ENCODE data around the gene NECAP2.

NECAP2 gene, protein sequence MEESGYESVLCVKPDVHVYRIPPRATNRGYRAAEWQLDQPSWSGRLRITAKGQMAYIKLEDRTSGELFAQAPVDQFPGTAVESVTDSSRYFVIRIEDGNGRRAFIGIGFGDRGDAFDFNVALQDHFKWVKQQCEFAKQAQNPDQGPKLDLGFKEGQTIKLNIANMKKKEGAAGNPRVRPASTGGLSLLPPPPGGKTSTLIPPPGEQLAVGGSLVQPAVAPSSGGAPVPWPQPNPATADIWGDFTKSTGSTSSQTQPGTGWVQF

DNA sequence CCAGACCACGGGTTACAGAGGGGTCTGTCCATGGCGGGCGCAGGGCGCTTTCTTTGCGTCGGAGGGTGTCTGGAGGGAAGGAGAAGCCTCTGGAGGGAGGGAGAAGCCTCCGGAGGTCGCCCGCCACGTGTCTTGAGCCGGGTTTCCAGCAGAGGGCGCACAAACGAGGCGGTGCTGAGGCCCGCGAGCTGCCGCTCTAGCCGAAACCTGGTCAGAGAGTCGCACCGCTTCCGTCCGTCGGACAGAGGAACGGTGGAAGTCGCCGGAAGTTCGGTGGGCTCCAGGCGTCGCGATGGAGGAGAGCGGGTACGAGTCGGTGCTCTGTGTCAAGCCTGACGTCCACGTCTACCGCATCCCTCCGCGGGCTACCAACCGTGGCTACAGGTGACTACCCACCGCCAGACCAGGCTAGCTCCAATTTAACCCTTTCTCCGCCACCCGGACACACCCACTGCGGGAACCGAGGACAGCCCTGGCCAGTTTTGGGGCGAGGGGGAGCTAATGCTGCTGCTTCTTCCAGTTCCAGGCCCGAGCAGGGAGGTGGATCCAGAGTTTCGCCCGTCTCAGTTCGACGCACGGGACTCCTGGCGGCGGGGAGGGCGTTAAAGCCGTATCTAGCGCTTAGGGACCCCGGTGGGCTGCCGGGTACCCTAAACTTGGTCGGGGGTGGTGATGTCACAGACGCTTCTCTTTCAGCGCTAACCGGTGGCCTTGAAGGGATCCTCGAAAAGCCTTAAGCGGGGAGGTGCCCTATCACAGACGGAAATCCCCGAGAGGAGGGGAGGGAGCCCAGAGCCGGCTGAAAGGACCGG, at the start of gene NECAP2:
NECAP2 (plus strand) TSS at position 255 of the 812 bp plus-strand sequence; CDS start at position 293, 38 bp downstream.
- peak; percentile 95 to 98 (median 97) for DNase-seq

DNA sequence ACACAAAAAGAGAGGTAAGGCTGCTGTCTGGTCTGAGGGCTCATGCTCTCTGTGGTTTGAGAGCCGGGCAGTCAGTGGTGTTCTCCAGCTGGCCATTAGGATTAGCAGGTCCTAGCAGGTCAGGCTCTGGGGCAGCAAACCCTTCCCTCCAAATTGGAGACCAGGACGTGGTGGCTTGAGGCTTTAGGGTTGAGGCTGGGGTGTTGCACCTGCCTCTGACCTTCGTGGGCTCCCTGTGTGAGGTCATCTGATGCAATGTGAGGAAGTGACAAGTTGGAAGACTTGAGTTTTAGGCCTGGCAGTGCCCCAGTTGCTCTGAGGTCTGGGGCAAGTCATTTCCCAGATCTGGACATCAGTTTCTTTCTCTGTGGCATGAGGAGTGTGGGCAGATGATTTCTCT, 49.1 kb upstream of the NECAP2 start:
- peak; percentile 52 to 59 (median 59) for DNase-seq

DNA sequence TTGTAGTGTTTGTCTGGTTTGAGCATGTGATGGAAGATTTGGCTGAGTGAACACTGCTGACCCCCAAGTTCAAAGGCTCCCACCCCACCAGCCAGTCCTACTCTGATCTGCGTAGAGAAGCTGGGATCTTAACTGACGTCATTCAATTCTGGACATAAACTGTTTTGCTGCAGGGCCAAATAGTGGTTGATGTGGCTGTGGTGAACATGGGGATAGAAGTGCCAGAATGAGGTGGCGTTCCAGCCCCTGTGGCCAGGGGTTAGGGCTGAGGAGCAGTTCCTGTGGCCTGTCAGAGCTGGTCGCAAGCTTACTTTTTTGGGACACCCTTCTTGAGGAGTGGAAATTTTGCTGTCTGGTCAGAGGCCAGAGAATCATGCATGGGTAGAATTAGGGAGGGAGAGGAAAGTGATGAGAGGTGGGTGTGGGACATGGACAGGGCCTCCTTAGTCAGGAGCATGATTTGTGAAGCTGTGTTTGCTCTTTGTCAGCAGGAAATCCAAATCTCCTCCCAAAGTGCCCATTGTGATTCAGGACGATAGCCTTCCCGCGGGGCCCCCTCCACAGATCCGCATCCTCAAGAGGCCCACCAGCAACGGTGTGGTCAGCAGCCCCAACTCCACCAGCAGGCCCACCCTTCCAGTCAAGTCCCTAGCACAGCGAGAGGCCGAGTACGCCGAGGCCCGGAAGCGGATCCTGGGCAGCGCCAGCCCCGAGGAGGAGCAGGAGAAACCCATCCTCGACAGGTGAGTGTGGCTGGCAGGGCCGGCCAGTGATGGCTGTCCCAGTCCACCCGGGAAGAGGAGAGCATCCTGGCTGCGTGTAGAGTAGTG, 47.6 kb upstream of the NECAP2 start:
- DNase-seq: no peak

DNA sequence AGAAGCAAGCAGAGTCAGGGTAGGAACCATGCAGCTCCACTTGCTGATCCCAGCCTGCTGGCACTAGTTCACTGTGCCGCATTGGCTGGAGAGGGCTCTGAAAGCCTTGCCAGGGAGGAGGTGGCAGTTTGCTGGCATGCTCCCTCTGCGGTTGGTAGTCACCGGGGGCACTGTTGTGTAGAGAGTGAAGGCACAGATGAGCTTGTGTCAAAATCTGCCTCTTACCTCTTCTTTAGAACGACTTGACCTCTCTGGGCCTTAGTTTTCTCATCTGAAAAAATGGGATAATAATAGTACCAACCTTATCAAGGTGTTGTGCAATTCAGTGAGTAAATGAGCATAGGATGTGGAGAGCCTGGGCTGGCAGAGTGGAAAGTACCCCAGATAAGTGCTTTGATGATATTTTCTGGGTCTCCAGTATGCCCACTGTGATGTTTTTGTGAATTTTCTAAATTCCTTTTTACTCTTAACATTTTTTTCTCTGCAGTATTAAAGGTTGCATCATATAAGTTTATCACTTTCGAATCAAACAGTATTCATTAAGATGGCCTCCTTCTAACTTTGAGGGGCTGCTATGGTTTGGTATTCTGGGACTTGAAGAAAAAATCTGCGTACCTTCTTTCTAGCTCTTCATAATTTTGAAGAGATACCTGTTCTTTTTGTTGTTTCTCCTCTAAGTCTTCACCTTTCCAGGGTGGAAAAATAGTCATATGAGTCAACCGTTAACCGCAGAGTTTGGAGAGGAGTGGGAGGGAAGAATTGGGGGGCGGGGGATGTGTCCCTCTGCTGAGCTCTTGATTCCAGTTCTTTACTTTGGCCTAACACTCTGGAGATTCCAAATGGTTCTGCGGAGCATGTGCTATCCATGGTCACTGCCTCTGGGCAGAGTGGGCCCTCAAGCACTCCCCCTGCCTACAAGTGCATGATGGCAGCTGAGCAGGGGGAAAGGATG, 46.7 kb upstream of the NECAP2 start:
- peak in 1 of 3 donors; percentile 15 for DNase-seq

DNA sequence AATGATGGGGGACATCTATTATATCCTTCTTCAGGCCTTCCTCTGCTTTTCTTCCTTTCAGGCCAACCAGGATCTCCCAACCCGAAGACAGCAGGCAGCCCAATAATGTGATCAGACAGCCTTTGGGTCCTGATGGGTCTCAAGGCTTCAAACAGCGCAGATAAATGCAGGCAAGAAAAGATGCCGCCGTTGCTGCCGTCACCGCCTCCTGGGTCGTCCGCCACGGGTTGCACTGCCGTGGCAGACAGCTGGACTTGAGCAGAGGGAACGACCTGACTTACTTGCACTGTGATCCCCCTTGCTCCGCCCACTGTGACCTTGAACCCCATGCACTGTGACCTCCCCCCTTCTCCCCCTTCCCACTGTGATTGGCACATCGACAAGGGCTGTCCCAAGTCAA, 45.5 kb upstream of the NECAP2 start:
- DNase-seq: no peak

DNA sequence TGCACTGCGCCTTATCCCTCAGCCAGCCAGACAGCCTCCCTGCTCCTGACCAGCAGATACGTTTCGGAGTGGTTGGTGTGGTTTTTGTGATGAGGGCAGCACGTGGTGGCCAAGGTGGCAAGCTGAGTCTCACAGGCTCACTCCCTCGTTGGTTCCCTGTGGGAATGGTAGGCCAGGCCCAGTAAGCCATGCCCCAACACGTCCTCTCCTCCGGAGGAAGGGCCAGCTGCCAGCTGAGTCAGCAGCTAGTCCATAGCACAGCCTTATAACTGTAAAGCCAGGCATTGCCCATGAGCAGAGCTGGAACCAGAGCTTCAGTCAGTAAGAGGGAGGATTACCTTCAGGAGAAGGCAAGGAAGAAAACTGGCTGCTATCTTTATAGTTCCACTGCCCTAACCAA, 43.9 kb upstream of the NECAP2 start:
- peak; percentile 28 to 45 (median 33) for DNase-seq

DNA sequence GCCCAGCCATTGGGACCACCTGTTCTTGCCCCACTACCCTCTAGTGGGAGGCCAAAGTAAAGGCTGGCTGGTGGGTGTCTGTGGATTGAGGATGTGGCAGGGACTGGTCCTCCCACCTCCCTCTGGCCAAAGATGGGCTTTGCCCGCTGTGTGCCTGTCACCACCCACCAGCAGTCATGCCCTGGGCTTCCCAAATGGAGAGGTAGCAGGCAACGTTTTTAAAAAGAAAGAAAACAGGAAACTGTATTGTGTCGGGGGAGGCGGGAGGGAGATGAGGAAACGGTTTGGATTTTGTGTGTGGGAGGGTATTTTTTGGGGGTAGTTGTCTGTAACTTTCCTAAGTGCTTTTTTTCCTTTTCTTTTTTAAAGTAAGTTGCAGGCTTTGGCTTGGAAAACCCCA, 43.4 kb upstream of the NECAP2 start:
- peak; percentile 80 to 85 (median 81) for DNase-seq

DNA sequence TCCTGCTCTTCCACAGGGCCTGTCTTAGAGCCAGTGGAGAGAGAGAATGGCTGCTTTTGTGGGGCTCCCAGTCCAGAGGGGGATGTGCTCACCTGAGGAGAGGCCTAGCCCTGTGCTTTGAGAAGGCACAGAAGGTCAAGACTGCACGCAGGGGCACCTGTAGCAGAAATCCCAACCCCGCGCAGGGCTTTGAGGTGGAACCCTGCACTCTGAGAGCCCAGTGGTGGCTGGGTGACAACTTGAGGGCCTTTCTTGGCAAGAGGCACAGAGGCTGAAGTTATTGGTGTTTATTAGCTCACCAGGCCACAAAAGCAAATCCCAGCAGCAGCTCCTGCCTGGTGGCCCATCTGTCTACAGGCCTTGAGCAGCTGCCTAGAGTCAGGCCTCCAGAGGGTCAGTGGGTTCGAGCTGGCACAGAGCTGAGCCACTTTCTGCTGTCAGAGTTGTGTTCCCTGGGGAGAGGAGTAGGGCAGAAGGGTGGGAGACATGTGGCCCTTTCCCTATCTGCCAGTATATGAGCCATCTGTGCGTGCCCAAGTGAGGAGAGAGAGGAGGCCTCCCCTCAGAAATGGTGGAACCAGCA, 42.1 kb upstream of the NECAP2 start:
- no peak for DNase-seq

DNA sequence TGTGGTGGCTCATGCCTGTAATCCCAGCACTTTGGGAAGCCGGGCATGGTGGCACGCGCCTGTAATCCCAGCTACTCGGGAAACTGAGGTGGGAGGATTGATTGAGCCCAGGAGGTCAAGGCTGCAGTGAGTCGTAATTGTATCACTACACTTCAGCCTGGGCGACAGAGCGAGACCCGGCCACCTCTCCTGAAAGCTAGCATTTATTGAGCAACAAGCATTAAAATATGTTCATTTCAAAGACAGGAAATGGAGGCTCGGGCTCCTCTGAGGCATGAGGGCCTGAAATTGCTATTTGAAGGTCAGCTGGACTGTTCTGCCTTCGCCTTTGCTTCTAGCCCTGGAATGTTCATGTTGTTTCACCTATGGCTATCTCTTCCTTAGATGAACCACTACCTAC, 37.8 kb upstream of the NECAP2 start:
- DNase-seq: no peak

DNA sequence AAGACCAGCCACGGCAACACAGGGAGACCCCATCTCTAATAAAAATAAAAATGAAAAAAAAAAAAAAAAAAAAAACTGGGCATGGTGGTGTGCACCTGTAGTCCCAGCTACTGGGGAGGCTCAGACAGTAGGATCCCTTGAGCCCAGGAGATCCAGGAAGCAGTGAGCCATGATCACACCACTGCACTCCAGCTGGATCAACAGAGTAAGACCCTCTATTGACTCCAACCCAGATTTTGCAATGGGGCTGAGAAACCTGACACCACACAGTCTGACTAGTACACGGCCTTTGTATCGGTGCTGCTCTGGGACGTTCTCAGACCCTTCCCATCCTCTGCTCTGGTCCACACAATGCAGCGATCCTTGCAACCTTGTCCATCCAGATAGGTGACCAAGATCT, 35.1 kb upstream of the NECAP2 start:
- no peak for DNase-seq

DNA sequence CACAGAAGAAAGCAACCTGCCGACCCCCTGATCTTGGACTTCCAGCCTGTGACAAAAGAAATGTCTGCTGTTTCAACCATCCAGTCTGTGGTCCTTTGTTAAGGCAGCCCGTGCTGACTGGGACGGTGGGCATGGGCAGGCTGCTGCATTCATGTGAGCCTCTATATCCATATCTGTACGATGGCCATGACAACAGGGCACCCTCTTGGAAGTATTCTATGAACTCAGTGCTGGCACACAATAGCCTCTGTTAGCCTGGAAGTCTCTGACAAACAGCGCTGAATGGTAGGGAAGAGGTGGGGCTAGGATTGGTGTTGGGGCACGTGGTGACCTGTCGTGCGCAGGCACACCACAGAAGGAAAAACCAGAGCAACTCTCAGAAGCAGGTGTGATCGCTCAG, 33.7 kb upstream of the NECAP2 start:
- DNase-seq: no peak

DNA sequence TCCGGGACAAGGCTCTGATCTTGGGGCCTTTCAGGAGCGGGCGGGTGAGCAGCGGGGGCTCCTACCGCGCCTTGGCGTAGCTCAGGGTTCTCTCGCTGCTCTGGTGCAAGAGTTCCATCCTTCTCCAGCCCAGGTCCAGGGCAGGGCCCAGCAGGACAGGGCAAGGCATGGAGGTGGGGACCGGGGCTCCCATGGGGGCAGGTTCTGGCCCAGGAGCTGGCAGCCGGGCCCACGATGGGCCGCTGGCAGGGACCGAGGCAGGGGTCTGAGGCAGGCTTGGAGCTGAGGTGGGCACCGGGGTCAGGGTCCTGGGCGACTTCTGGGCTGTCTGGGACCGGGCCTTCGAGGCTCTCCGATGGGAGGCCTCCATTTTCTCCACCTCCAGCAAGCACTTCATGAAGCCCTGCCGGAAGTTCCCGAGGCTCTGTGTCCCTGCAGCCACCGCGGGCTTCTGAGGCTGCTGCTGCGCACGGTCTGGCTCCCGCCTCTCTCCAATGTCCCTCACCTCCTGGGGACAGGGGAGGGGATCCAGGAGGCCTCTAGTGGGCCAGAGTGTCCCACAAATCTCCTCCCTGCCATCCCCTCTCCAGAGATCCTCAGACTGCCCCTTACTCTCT, 30.9 kb upstream of the NECAP2 start:
- DNase-seq: no peak

DNA sequence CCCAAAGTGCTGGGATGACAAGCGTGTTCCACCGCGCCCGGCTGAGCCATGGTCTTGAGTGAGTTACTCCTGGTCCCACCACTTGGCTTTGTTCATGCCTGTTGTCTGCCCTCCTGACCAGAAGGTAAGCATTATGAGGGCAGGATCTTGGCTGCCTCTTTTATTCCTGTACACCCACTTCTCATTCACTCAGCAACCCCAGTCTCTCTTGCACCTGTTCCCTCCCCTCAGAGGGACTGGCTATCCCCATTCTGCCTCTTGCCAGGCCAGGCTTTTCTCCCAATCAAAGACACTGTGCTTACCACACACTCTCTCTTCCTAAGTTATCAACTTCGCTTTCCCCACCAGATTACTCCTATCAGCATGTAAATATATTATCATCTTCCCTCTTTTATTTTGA, 29.7 kb upstream of the NECAP2 start:
- no peak for DNase-seq

DNA sequence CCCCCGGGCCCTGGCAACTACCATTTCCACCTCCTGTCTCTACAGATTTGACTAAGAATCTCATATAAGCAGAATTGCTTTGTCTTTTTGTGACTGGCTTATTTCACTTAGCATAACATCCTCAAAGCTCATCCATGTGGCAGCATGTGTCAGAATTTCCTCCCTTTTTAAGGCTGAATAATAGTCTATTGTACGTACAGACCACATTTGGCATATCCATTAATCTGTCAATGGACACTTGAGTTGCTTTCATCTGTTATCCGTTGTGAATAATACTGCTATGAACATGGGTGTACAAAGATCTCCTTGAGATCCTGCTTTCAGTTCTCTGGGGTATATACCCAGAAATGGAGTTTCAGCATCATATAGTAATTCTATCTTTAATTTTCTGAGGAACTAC, 27.3 kb upstream of the NECAP2 start:
- DNase-seq: no peak

DNA sequence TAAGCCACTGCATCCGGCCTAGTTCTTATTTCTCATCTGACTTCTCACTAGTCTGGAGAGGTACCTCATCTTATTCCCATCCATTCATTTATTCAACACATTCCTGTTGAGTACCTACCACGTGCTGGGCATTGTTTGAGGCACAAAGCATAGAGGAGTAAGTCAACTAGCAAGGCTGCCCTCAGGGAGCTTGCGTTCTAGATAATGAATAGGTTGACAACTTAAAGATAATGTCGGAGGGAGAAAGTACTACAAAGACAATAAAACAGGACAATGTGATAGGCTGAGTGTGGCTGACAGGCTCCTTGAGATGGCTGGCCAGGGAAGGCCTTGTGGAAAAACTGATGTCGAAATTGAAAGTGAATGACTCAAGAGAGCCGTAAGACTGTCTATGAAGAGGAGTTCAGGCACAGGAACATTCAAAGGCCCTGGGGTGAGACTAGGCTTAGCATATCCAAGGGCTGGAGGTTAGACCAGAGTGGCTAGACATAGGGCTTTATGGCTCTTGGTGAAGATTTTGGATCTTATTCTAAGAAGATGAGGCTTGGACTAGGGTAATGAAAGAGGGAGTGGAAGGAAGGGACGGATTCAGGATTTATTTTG, 21.6 kb upstream of the NECAP2 start:
- peak; percentile 38 to 47 (median 43) for DNase-seq

DNA sequence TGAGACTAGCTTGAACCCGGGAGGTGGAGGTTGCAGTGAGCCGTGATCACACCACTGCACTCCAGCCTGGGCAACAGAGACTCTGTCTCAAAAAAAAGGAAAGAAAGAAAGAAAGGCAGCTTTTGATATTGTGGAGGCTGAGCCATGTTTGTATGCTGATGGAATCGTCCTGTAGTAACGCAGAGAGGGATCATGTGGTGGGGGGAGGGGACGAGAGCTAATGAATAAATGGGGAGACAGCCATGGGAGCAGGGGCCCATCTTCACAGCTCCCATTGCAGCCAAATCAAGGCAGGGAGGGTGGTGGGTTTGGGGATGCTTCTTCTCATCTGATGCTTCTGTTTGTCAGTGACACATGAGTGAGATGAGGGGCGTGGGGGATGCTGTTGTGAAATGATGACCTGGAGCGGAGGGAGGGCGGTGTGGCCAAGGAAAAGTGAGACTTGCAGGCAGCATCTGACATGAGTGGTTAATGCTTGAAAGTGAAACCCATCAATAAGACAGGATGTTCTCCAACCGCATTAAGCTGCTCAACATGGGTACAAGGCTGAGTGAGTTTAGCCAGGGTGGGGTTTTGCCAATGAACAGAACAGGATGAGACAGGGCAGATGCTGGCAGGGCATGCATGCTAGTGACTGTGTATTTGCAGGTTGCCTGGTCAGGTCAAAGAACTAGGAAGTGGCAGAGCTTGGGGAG, 20.0 kb upstream of the NECAP2 start:
- DNase-seq: no peak

DNA sequence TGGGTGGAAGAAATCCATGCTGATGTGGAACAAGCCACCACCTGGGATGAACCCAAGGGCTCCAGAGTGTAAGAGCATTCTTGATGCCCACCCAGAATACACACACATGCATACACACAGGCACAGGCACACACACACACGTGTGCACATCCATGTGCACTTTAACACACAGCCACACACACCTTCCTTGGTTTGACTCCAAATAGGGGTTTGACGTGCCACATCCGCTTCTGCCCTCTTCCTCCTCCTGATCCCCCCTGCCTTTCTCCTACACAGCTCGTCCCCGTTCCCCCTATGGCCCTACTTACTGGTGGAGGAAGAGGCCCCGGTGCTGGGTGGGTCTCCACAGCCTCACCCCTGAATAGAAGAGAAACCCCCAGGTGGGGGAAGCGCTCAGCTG, 19.3 kb upstream of the NECAP2 start:
- no peak for DNase-seq

DNA sequence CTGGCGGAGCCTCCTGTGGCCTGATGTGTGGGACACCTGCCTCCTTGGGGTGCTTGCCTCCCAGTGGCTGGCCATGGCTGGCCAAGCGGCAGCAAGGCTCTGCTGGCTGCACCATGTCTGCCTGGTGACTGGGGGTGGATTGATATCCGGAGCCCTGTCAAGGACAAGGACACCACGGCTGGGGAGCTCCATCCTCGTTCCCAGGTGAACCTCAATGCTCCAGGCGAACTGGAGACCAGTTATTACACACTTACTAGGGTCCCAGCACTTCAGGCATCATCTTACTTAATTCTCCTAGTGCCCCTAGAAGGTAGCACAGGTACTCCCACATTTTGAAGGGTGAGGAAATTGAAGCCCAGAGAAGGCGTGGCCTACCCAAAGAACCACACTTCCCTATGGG, 18.5 kb upstream of the NECAP2 start:
- DNase-seq: no peak

DNA sequence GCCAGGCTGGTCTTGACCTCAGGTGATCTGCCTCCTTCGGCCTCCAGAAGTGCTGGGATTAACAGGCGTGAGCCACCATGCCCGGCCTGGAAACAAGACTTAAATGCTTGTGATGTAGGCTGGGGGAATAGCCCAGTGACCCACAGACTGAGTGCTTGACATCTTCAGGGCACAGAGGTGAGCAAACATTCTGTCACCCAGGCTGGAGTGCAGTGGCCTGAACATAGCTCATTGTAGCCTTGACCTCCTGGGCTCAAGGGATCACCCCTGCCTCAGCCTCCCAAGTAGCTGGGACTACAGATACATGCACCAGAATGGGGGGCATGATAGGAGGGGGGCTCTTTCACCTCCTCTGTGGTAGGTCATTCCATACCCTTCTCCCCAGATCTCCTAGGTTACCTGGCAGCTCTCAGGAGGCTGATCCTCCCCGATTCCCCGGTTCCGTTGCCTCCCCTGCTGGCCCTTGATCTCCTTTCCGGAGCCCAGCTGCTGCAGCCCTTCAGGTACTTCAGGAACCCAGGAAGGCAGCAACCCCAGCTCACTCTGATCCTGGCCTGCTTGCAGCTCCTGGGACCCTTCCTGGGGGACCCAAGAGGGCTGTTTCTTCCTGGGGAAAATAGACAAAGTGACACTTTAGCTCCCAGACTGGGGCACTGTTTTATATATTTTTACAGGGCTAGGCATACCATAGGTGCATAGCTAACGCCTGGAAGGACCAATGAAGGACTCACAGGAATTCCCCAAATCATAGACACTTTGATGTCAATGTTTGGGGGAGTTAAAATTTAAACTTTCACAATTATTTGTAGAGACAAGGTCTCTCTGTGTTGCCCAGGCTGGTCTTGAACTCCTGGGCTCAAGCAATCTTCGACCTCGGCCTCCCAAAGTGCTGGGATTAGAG, 15.1 kb upstream of the NECAP2 start:
- no peak for DNase-seq

Measured in suppressor macrophage treated with lipopolysaccharide for 1 hour (primary cell).